HEK293 (cell line): ENCODE data around the gene ANKRD34B.

Experiments used
- CTCF ChIA-PET: fragments of 350-600 bp; formaldehyde crosslinking; extraction: SDS; loops from one replicate; lab custom pipeline; 2021; ENCODE audit warnings: antibody characterized with exemption; lab: Yijun Ruan, JAX
- POLR2A ChIA-PET: fragments of 300-600 bp; formaldehyde crosslinking; extraction: SDS; loops from one replicate; lab custom pipeline; 2020; ENCODE audit warnings: antibody characterized with exemption, inconsistent platforms; lab: Yijun Ruan, JAX
- H3K27ac ChIP-seq: fragments of 200-500 bp; sonication (Bioruptor generic); 2 replicates; pipeline ENCODE4 v1.5.1; 2014; ENCODE audit warnings: low read depth, low read length, control low read depth, inconsistent platforms; ENCODE audit errors: extremely low read depth
- H3K36me3 ChIP-seq, 2 experiments: fragments of 200-500 bp in 1 of 2; sonication (Bioruptor generic) in 1 of 2; 1 replicate in 1 of 2; 2 replicates in 1 of 2; pipeline ENCODE4 v1.5.1; 2014 to 2017; ENCODE audit warnings: inconsistent platforms in 2 of 2, low read length in 2 of 2; ENCODE audit not compliant: control insufficient read depth in 2 of 2, insufficient read depth in 1 of 2
- H3K4me1 ChIP-seq: fragments of 200-500 bp; sonication (Bioruptor generic); 2 replicates; pipeline ENCODE4 v1.5.1; 2014; ENCODE audit warnings: mild to moderate bottlenecking, low read length, inconsistent platforms; ENCODE audit not compliant: control insufficient read depth, insufficient read depth
- H3K4me3 ChIP-seq: 2 replicates; pipeline ENCODE4 v1.5.1; 2011; ENCODE audit warnings: low read depth, mild to moderate bottlenecking, control low read depth, low read length, moderate library complexity
- H3K9me3 ChIP-seq: fragments of 200-500 bp; sonication (Bioruptor generic); 2 replicates; pipeline ENCODE4 v1.5.1; 2014; ENCODE audit warnings: low read depth, low read length, inconsistent platforms; ENCODE audit not compliant: control insufficient read depth, insufficient read depth
- FEZF1 ChIP-seq: fragments of 450-650 bp; formaldehyde crosslinking; IDR thresholded peaks from 2 replicates; pipeline ENCODE4 v1.5.1; 2016; ENCODE audit warnings: missing biosample characterization, missing genetic modification characterization
- GLIS1 ChIP-seq: fragments of 450-650 bp; formaldehyde crosslinking; IDR thresholded peaks from 2 replicates; pipeline ENCODE4 v1.5.1; 2016; ENCODE audit warnings: missing biosample characterization, missing genetic modification characterization
- GLIS2 ChIP-seq: fragments of 450-650 bp; formaldehyde crosslinking; IDR thresholded peaks from 2 replicates; pipeline ENCODE4 v1.5.1; 2016; ENCODE audit warnings: missing biosample characterization, missing genetic modification characterization
- KLF1 ChIP-seq: fragments of 450-650 bp; formaldehyde crosslinking; IDR thresholded peaks from 2 replicates; pipeline ENCODE4 v1.5.1; 2016; ENCODE audit warnings: missing biosample characterization, missing genetic modification characterization
- SP2 ChIP-seq: fragments of 450-650 bp; formaldehyde crosslinking; IDR thresholded peaks from 2 replicates; pipeline ENCODE4 v1.5.1; 2016; ENCODE audit warnings: missing biosample characterization, missing genetic modification characterization
- SP3 ChIP-seq: fragments of 450-650 bp; formaldehyde crosslinking; IDR thresholded peaks from 2 replicates; pipeline ENCODE4 v1.5.1; 2016; ENCODE audit warnings: missing biosample characterization, missing genetic modification characterization
- YY1 ChIP-seq: fragments of 450-650 bp; formaldehyde crosslinking; IDR thresholded peaks from 2 replicates; pipeline ENCODE4 v1.5.1; 2018; ENCODE audit warnings: missing biosample characterization, missing genetic modification characterization
- ZBTB1 ChIP-seq: fragments of 450-650 bp; formaldehyde crosslinking; IDR thresholded peaks from 2 replicates; pipeline ENCODE4 v1.5.1; 2016; ENCODE audit warnings: missing biosample characterization, missing genetic modification characterization
- ZFP37 ChIP-seq: fragments of 450-650 bp; formaldehyde crosslinking; IDR thresholded peaks from 2 replicates; pipeline ENCODE4 v1.5.1; 2016; ENCODE audit warnings: missing biosample characterization, missing genetic modification characterization
- ZFP69B ChIP-seq: fragments of 450-650 bp; formaldehyde crosslinking; IDR thresholded peaks from 2 replicates; pipeline ENCODE4 v1.5.1; 2016; ENCODE audit warnings: missing biosample characterization, missing genetic modification characterization
- ZNF138 ChIP-seq: fragments of 450-650 bp; formaldehyde crosslinking; IDR thresholded peaks from 2 replicates; pipeline ENCODE4 v1.5.1; 2016; ENCODE audit warnings: missing biosample characterization, missing genetic modification characterization, borderline replicate concordance
- ZNF140 ChIP-seq: fragments of 450-650 bp; formaldehyde crosslinking; IDR thresholded peaks from 2 replicates; pipeline ENCODE4 v1.5.1; 2016; ENCODE audit warnings: missing biosample characterization, missing genetic modification characterization
- ZNF157 ChIP-seq: fragments of 450-650 bp; formaldehyde crosslinking; IDR thresholded peaks from 2 replicates; pipeline ENCODE4 v1.5.1; 2016; ENCODE audit warnings: missing biosample characterization, missing genetic modification characterization
- ZNF324 ChIP-seq: fragments of 450-650 bp; formaldehyde crosslinking; IDR thresholded peaks from 2 replicates; pipeline ENCODE4 v1.5.1; 2016; ENCODE audit warnings: missing biosample characterization, missing genetic modification characterization
- ZNF335 ChIP-seq: fragments of 450-650 bp; formaldehyde crosslinking; conservative IDR thresholded peaks from 2 replicates; pipeline ENCODE4 v1.5.1; 2016; ENCODE audit warnings: missing biosample characterization, missing genetic modification characterization
- ZNF341 ChIP-seq: fragments of 450-650 bp; formaldehyde crosslinking; IDR thresholded peaks from 2 replicates; pipeline ENCODE4; 2016; ENCODE audit warnings: low read depth, missing biosample characterization, missing genetic modification characterization
- ZNF600 ChIP-seq: fragments of 450-650 bp; formaldehyde crosslinking; IDR thresholded peaks from 2 replicates; pipeline ENCODE4 v1.5.1; 2016; ENCODE audit warnings: missing biosample characterization, missing genetic modification characterization
- ZNF660 ChIP-seq: fragments of 450-650 bp; IDR thresholded peaks from 2 replicates; pipeline ENCODE4 v1.5.1; 2018; ENCODE audit warnings: missing biosample characterization, mild to moderate bottlenecking, missing genetic modification characterization
- ZNF664 ChIP-seq: fragments of 450-650 bp; formaldehyde crosslinking; IDR thresholded peaks from 2 replicates; pipeline ENCODE4 v1.5.1; 2016; ENCODE audit warnings: missing biosample characterization, missing genetic modification characterization
- ZNF677 ChIP-seq: fragments of 450-650 bp; IDR thresholded peaks from 2 replicates; pipeline ENCODE4 v1.5.0; 2018; ENCODE audit warnings: missing biosample characterization, mild to moderate bottlenecking, missing genetic modification characterization, moderate library complexity
- ZNF76 ChIP-seq: fragments of 450-650 bp; formaldehyde crosslinking; IDR thresholded peaks from 2 replicates; pipeline ENCODE4; 2016; ENCODE audit warnings: low read depth, missing biosample characterization, missing genetic modification characterization, borderline replicate concordance
- ZNF777 ChIP-seq: fragments of 450-650 bp; formaldehyde crosslinking; IDR thresholded peaks from 2 replicates; pipeline ENCODE4 v1.5.1; 2017; ENCODE audit warnings: missing biosample characterization, missing genetic modification characterization, borderline replicate concordance
- ZNF843 ChIP-seq: fragments of 450-650 bp; formaldehyde crosslinking; IDR thresholded peaks from 2 replicates; pipeline ENCODE4 v1.5.1; 2016; ENCODE audit warnings: missing biosample characterization, missing genetic modification characterization
- TF ChIP-seq, protein P1 (sequence below): fragments of 450-650 bp; formaldehyde crosslinking; IDR thresholded peaks from 2 replicates; pipeline ENCODE4 v1.5.1; 2017; ENCODE audit warnings: missing biosample characterization, missing genetic modification characterization
- TF ChIP-seq, protein P2 (sequence below): fragments of 450-650 bp; formaldehyde crosslinking; optimal IDR thresholded peaks from 2 replicates; pipeline ENCODE3; 2016; ENCODE audit warnings: missing biosample characterization, mild to moderate bottlenecking, missing genetic modification characterization
- TF ChIP-seq, protein P3 (sequence below): fragments of 450-650 bp; formaldehyde crosslinking; IDR thresholded peaks from 2 replicates; pipeline ENCODE4 v1.5.1; 2016; ENCODE audit warnings: missing biosample characterization, missing genetic modification characterization
- TF ChIP-seq, protein P4 (sequence below): fragments of 450-650 bp; formaldehyde crosslinking; IDR thresholded peaks from 2 replicates; pipeline ENCODE4 v1.5.1; 2016; ENCODE audit warnings: missing biosample characterization, missing genetic modification characterization
- TF ChIP-seq, protein P5 (sequence below): fragments of 450-650 bp; formaldehyde crosslinking; IDR thresholded peaks from 2 replicates; pipeline ENCODE4 v1.5.1; 2016; ENCODE audit warnings: missing biosample characterization, missing genetic modification characterization

ANKRD34B gene

DNA sequence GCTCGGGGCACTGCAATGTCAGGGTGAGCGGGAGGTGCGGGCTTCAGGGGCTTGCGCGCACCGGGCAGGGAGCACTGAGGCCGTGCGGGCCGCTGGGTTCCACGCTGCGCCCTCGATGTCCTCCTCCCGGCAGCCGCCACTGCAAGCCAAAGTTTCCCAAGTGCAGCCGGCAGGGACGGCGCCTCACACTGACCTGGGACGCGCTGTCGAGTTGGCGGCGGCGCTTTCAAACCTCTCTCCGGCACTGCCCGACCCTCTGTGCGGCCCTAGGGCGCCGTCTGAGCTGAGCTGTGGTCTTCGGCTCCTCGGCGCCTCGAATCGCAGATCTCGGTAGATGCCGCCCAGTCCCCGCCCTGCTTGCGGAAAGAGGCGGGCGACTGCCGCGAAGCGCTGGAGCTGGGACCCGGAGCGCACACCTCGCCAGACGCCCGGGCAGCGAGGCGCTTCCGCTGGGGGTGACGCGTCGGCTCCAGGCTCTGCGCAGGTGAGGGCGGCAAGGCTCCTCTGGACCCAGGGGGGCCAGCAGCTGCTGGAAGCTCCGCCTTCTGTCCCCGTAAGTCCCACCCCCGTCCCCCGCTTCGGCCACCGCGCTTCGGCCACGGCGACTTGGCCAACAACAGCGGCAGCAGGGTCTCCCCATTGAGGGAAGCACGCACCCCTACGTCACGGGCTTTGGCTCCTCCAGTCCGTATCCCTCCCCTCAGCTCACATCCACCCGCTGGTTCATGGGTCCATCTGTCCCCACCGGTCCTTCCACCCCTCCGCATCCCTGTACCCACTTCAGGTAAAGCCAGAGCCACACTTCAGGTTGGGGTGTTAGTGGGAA is at the start of gene ANKRD34B:
Gene ANKRD34B, minus strand, starts transcription at position 320 of the 826 bp plus-strand sequence. CDS start 10,261 bp downstream, outside the sequence.
- ChIA-PET CTCF (interaction anchor here (0.6 kb wide), 1 partner anchor 1619 kb away, joined by 4 read pairs; no protein-coding TSS in a partner anchor), POLR2A (no interaction called here)
- no peaks in the 10 kb centered on the region for H3K4me1 ChIP-seq
- H3K27ac ChIP-seq: no peak within 1 kb of the TSS; the same call in 1 of the 2 replicates
- peaks cover 0 to 3% of the 10 kb centered on the region in 2 experiments; a peak in 1 of 3 replicates for H3K36me3 ChIP-seq
- peak within 1 kb of the TSS; percentile 48 for H3K4me3 ChIP-seq
- H3K9me3 ChIP-seq: no peaks in the 10 kb centered on the region
- TF ChIP-seq FEZF1 (tag by site-specific recombination): no peak
- peak; percentile 66 for TF ChIP-seq GLIS2 (tag by site-specific recombination)
- peak; percentile 90 for TF ChIP-seq ZNF335 (tag by site-specific recombination)
- peak; percentile 56 for TF ChIP-seq ZNF341
- TF ChIP-seq SP2: peak; percentile 76
- 0 out of 2 replicates have a peak, but pooled peaks have one; percentile 9 for TF ChIP-seq YY1 (tag by site-specific recombination)
- TF ChIP-seq ZNF157 (tag by site-specific recombination): no peak
- TF ChIP-seq ZNF664 (tag by site-specific recombination): no peak
- TF ChIP-seq, protein P1, sequence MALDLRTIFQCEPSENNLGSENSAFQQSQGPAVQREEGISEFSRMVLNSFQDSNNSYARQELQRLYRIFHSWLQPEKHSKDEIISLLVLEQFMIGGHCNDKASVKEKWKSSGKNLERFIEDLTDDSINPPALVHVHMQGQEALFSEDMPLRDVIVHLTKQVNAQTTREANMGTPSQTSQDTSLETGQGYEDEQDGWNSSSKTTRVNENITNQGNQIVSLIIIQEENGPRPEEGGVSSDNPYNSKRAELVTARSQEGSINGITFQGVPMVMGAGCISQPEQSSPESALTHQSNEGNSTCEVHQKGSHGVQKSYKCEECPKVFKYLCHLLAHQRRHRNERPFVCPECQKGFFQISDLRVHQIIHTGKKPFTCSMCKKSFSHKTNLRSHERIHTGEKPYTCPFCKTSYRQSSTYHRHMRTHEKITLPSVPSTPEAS (tag by site-specific recombination): peak; percentile 15; the same call in 1 of the 2 replicates
- peak; percentile 87 for TF ChIP-seq GLIS1 (tag by site-specific recombination)
- TF ChIP-seq ZNF777 (tag by site-specific recombination): peak; percentile 66; the same call in 1 of the 2 replicates
- no peak for TF ChIP-seq ZNF140 (tag by site-specific recombination)
- TF ChIP-seq ZNF76: peak; percentile 76; the same call in 1 of the 2 replicates
- TF ChIP-seq ZNF138 (tag by site-specific recombination): no peak
- TF ChIP-seq ZNF600 (tag by site-specific recombination): peak; percentile 35; the same call in 1 of the 2 replicates
- TF ChIP-seq ZBTB1 (tag by site-specific recombination): no peak
- TF ChIP-seq ZNF324: 0 out of 2 replicates have a peak, but pooled peaks have one; percentile 36
- peak; percentile 51 for TF ChIP-seq ZFP69B (tag by site-specific recombination)
- TF ChIP-seq, protein P2, sequence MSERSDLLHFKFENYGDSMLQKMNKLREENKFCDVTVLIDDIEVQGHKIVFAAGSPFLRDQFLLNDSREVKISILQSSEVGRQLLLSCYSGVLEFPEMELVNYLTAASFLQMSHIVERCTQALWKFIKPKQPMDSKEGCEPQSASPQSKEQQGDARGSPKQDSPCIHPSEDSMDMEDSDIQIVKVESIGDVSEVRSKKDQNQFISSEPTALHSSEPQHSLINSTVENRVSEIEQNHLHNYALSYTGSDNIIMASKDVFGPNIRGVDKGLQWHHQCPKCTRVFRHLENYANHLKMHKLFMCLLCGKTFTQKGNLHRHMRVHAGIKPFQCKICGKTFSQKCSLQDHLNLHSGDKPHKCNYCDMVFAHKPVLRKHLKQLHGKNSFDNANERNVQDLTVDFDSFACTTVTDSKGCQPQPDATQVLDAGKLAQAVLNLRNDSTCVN (tag by site-specific recombination): peak; percentile 82
- 0 out of 2 replicates have a peak, but pooled peaks have one; percentile 28 for TF ChIP-seq ZFP37 (tag by site-specific recombination)
- TF ChIP-seq, protein P3, sequence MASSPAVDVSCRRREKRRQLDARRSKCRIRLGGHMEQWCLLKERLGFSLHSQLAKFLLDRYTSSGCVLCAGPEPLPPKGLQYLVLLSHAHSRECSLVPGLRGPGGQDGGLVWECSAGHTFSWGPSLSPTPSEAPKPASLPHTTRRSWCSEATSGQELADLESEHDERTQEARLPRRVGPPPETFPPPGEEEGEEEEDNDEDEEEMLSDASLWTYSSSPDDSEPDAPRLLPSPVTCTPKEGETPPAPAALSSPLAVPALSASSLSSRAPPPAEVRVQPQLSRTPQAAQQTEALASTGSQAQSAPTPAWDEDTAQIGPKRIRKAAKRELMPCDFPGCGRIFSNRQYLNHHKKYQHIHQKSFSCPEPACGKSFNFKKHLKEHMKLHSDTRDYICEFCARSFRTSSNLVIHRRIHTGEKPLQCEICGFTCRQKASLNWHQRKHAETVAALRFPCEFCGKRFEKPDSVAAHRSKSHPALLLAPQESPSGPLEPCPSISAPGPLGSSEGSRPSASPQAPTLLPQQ: peak; percentile 83
- TF ChIP-seq, protein P4, sequence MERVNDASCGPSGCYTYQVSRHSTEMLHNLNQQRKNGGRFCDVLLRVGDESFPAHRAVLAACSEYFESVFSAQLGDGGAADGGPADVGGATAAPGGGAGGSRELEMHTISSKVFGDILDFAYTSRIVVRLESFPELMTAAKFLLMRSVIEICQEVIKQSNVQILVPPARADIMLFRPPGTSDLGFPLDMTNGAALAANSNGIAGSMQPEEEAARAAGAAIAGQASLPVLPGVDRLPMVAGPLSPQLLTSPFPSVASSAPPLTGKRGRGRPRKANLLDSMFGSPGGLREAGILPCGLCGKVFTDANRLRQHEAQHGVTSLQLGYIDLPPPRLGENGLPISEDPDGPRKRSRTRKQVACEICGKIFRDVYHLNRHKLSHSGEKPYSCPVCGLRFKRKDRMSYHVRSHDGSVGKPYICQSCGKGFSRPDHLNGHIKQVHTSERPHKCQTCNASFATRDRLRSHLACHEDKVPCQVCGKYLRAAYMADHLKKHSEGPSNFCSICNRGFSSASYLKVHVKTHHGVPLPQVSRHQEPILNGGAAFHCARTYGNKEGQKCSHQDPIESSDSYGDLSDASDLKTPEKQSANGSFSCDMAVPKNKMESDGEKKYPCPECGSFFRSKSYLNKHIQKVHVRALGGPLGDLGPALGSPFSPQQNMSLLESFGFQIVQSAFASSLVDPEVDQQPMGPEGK (tag by site-specific recombination): peak; percentile 58
- peak; percentile 29; the same call in 1 of the 2 replicates for TF ChIP-seq ZNF660 (tag by site-specific recombination)
- TF ChIP-seq, protein P5, sequence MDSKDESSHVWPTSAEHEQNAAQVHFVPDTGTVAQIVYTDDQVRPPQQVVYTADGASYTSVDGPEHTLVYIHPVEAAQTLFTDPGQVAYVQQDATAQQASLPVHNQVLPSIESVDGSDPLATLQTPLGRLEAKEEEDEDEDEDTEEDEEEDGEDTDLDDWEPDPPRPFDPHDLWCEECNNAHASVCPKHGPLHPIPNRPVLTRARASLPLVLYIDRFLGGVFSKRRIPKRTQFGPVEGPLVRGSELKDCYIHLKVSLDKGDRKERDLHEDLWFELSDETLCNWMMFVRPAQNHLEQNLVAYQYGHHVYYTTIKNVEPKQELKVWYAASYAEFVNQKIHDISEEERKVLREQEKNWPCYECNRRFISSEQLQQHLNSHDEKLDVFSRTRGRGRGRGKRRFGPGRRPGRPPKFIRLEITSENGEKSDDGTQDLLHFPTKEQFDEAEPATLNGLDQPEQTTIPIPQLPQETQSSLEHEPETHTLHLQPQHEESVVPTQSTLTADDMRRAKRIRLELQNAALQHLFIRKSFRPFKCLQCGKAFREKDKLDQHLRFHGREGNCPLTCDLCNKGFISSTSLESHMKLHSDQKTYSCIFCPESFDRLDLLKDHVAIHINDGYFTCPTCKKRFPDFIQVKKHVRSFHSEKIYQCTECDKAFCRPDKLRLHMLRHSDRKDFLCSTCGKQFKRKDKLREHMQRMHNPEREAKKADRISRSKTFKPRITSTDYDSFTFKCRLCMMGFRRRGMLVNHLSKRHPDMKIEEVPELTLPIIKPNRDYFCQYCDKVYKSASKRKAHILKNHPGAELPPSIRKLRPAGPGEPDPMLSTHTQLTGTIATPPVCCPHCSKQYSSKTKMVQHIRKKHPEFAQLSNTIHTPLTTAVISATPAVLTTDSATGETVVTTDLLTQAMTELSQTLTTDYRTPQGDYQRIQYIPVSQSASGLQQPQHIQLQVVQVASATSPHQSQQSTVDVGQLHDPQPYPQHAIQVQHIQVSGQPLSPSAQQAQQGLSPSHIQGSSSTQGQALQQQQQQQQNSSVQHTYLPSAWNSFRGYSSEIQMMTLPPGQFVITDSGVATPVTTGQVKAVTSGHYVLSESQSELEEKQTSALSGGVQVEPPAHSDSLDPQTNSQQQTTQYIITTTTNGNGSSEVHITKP: peak; percentile 84; the same call in 1 of the 2 replicates
- no peak for TF ChIP-seq ZNF677 (tag by site-specific recombination)
- TF ChIP-seq ZNF843 (tag by site-specific recombination): 0 out of 2 replicates have a peak, but pooled peaks have one; percentile 15
- TF ChIP-seq KLF1 (tag by site-specific recombination): peak; percentile 39; the same call in 1 of the 2 replicates
- TF ChIP-seq SP3 (tag by site-specific recombination): peak; percentile 83
